GM18870 (cell line): Measurements from ENCODE around the gene SAMD8.
A peak's percentile ranks its signal among the peaks of the same experiment; 100 is the strongest.
"Not testable (repeated sequence)": the region's sequence is repeated elsewhere in the genome, so short reads cannot be mapped to it uniquely, and the experiment has no call there.

ENCODE experiments used
- ATAC-seq: cut with Tn5 transposase; IDR thresholded peaks from one replicate; pipeline ENCODE4 v1.9.1; 2021; ENCODE audit warnings: moderate library complexity; ENCODE audit not compliant: unreplicated experiment

The SAMD8 gene

DNA sequence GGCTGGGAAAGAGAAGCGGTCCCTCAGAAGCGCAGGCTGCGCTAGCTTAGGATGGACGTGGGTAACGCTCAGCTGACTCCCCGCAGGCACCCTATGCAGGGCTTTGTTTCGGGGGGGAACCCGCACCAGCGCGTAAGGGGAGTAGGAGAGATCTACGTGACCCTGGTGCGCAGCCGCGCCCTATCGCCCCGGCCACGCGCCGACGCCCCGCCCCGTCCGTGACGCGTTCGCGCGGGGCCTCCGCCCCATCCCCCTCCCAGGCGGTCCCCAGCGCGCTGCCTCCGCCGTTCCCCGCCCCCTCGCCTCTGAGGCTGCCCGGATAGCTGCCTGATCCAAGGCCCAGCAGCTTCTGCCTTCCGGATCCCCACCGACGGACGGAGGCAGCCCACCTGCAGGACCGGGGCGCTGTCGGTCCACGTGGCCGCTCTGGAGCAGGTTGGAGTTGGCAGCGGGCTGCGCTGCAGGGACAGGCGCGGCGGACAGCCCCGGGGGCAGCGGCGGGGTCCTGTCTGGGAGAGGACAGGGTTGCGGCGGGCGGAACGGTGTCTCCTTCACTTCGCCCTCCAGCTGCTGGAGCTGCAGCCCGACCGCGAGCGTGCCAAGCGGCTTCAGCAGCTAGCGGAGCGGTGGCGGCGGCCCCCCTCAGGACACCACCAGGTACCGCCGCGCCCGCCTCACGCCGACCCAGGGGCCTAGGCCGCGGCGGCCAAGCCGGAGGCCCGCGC is 99.0 kb downstream of the SAMD8 start, which contains the start of gene VDAC2:
TSS of gene VDAC2 (plus strand) at position 515 of the 725 bp plus-strand sequence. CDS start 363 bp downstream, outside the sequence.
- peak; percentile 50 for ATAC-seq

GRCh38 chr10:75211007-75211691 is 99.7 kb downstream of the SAMD8 start:
- ATAC-seq: peak; percentile 2

DNA sequence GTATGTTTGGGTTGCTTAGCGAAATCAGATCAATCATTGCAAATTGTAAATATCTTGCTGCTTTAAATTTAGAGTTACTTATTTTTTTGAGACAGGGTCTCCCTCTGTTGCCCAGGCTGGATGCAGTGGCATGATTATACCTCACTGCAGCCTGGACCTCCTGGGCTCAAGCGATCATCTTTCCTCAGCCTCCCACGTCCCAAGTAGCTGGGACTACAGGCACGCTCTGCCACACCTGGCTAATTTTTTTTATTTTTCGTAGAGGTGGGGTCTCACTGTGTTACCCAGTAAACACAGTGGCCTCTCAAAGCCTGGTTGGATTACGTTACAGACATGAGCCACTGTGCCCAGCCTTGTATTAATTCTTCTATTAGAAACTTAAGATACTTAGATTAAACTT is 100.9 kb downstream of the SAMD8 start:
- ATAC-seq: no peak

- no peak for ATAC-seq
Measured at GRCh38 chr10:75220274-75220673, 108.8 kb downstream of the SAMD8 start.

DNA sequence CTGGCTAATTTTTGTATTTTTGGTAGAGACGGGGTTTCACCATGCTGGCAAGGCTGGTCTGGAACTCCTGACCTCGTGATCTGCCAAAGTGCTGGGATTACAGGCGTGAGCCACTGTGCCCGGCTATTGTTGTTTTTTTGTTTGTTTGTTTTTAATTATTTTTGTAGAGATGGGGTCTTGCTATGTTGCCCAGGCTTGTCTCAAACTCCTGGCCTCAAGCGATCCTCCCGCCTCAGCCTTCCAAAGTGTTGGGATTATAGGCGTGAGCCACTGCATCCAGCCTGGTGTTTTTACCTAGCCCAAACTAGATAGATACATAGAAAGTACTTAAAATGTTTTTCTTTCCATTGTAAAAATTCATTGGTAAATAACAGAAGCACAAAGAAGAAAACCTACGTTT is 110.0 kb downstream of the SAMD8 start:
- not testable (repeated sequence) for ATAC-seq

DNA sequence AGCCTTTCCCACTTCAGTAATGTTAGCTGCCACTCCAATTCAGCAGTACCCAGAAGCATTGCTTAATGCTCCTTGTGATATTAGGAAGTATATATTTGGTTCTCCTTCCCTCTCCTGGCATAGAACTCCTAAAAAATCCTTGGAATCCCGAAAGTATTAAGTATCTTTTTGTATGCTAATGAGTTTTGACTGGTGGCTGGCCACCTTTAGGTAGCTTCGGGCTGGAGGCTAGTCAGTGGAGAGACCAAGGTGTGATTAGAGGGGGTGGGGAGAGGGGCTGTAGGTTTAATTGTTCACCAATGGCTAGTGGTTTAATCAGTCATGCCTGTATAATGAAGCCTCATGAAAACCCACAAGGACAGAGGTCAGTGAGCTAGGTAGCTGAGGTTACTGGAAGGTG is 112.1 kb downstream of the SAMD8 start:
- no peak for ATAC-seq

DNA sequence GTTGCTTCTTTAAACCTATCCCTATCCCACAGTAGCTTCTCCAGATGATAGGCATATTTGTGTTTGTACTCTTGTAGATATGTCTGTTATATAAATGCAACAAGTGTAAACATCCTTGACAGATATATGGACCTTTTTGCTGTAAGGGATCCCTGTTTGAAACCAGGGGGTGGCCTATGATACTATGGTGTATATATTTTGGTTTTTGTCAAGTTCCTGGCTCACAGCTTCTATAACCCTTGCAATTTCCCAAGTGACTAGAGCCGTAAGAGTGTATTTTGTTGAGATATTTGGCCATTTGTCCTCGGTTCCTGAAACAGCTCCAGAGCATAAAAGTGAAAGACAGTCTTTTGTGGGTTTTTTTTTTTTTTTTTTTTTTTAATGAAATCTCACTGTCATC is 114.6 kb downstream of the SAMD8 start:
- no peak for ATAC-seq

GRCh38 chr10:75226656-75227055 is 115.2 kb downstream of the SAMD8 start:
- ATAC-seq: no peak

GRCh38 chr10:75228278-75228677 is 116.8 kb downstream of the SAMD8 start:
- no peak for ATAC-seq

- ATAC-seq: no peak
Measured at GRCh38 chr10:75228834-75229233, 117.4 kb downstream of the SAMD8 start.

GRCh38 chr10:75229971-75230370 is 118.5 kb downstream of the SAMD8 start:
- no peak for ATAC-seq

GRCh38 chr10:75230600-75231038 is 119.2 kb downstream of the SAMD8 start:
- peak; percentile 59 for ATAC-seq
